Choroid plexus epithelial cell (primary cell): ENCODE results near the gene LDHD.

Experiments used
- DNase-seq: peaks from one replicate; pipeline ENCODE4 v3.0.0-alpha.2; 2010; ENCODE audit warnings: low read depth
- H3K4me3 ChIP-seq: 2 replicates; pipeline ENCODE4 v1.5.1; 2011; ENCODE audit warnings: low read depth, mild to moderate bottlenecking, control low read depth, low read length, moderate library complexity
- CTCF ChIP-seq: conservative IDR thresholded peaks from 2 replicates; pipeline ENCODE4 v1.5.1; 2011; ENCODE audit warnings: low read depth, mild to moderate bottlenecking, control low read depth, inconsistent platforms, low read length, moderate library complexity

LDHD gene

GRCh38 chr16:75087375-75087979, 29.1 kb downstream of the LDHD start:
- no peak for TF ChIP-seq CTCF
- DNase-seq = peak; percentile 83
- H3K4me3 ChIP-seq = no peak overlapping the region

- no peak for DNase-seq
- no peak for TF ChIP-seq CTCF
- H3K4me3 ChIP-seq = no peak overlapping the region
Measured at GRCh38 chr16:75086688-75087374, 29.7 kb downstream of the LDHD start.

- H3K4me3 ChIP-seq = no peak overlapping the region
- DNase-seq = no peak
- no peak for TF ChIP-seq CTCF
Measured at GRCh38 chr16:75086281-75086680, 30.3 kb downstream of the LDHD start.

GRCh38 chr16:75085556-75085955, 31.0 kb downstream of the LDHD start:
- no peak overlapping the region for H3K4me3 ChIP-seq
- no peak for DNase-seq
- no peak for TF ChIP-seq CTCF

- DNase-seq = no peak
- TF ChIP-seq CTCF = no peak
- H3K4me3 ChIP-seq = no peak overlapping the region
Measured at GRCh38 chr16:75083813-75084212, 32.8 kb downstream of the LDHD start.

- no peak for DNase-seq
- H3K4me3 ChIP-seq = no peak overlapping the region
- no peak for TF ChIP-seq CTCF
Measured at GRCh38 chr16:75081179-75081859, 35.3 kb downstream of the LDHD start.
